ENCODE results near the gene NOL7.

The NOL7 gene

DNA sequence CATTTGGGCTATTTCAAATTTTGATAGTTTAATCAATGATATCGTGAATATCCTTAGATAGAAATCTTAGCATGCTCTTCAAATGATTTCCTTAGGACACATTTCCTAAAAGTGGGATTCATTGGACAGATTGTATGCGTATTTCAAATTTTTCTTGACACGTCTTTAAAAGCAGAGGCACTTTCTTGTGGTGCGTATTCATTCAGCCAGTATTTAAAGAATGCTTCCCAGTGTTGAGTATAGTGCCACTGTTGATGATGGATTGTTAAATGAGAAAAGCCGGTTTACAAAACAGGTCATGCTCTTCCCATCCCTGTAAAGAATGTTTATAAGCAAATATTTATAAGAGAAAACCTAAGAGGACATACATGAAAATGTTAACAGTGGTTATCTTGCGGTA lies 15.1 kb upstream of the NOL7 start:
- Histone ChIP-seq H3K4me3 (ENCODE audit: insufficient read length, low read depth) (no peak overlapping the region), H3K36me3 (ENCODE audit: insufficient read depth, insufficient read length, low read length) (peaks cover 47% of the 10 kb centered on the region)

DNA sequence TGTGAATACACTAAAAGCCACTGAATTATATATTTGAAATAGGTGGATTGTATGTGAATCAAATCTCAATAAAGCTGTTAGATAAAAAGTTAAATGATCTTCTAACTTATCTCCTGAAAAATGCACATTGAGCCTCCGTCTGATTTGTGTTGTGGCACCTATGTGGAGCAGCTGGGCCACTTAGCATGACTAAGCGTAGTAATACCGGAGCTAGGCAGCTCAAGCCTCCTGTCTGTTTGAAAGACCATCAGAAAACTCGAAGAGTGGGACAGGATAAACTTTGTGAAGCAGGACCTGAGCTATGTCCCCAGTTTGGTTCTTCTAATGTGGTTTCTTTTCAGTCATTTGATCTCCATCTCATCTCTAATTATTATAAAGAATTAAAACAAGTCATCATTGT lies 11.0 kb upstream of the NOL7 start:
- DNase-seq (ENCODE audit: low read depth, low spot score): no peak
- H3K36me3 ChIP-seq (ENCODE audit: insufficient read depth, insufficient read length, low read length): peaks cover 26% of the 10 kb centered on the region
- H3K4me3 ChIP-seq (ENCODE audit: insufficient read length, low read depth): no peak overlapping the region
- no peaks in the 10 kb centered on the region for H3K4me1 ChIP-seq (ENCODE audit: insufficient read depth, insufficient read length)
- no peak for TF ChIP-seq SUZ12 (IDR thresholded peaks at IDR 0.05; ENCODE audit: extremely low read depth, insufficient read depth, insufficient read length)
- TF ChIP-seq YY1 (IDR thresholded peaks at IDR 0.05; ENCODE audit: insufficient read depth, insufficient read length): no peak
- no peak for TF ChIP-seq ZNF274 (IDR thresholded peaks at IDR 0.05; ENCODE audit: low read depth, low read length)
- no peak overlapping the region for H3K9ac ChIP-seq (ENCODE audit: insufficient read length, low read depth)
- H3K27me3 ChIP-seq (ENCODE audit: insufficient read depth, insufficient read length): no peaks in the 10 kb centered on the region
- no peaks in the 10 kb centered on the region for H3K9me3 ChIP-seq (ENCODE audit: insufficient read depth, low read length)

More for the DNA sequence above, 15.1 kb upstream of the NOL7 start:
- no peak for DNase-seq (ENCODE audit: low read depth, low spot score)
- TF ChIP-seq ZNF274 (IDR thresholded peaks at IDR 0.05; ENCODE audit: low read depth, low read length): no peak
- no peak for TF ChIP-seq SUZ12 (IDR thresholded peaks at IDR 0.05; ENCODE audit: extremely low read depth, insufficient read depth, insufficient read length)
- no peak for TF ChIP-seq YY1 (IDR thresholded peaks at IDR 0.05; ENCODE audit: insufficient read depth, insufficient read length)
- no peaks in the 10 kb centered on the region for H3K27me3 ChIP-seq (ENCODE audit: insufficient read depth, insufficient read length)
- H3K9ac ChIP-seq (ENCODE audit: insufficient read length, low read depth): no peak overlapping the region
- no peaks in the 10 kb centered on the region for H3K4me1 ChIP-seq (ENCODE audit: insufficient read depth, insufficient read length)
- no peaks in the 10 kb centered on the region for H3K9me3 ChIP-seq (ENCODE audit: insufficient read depth, low read length)

DNA sequence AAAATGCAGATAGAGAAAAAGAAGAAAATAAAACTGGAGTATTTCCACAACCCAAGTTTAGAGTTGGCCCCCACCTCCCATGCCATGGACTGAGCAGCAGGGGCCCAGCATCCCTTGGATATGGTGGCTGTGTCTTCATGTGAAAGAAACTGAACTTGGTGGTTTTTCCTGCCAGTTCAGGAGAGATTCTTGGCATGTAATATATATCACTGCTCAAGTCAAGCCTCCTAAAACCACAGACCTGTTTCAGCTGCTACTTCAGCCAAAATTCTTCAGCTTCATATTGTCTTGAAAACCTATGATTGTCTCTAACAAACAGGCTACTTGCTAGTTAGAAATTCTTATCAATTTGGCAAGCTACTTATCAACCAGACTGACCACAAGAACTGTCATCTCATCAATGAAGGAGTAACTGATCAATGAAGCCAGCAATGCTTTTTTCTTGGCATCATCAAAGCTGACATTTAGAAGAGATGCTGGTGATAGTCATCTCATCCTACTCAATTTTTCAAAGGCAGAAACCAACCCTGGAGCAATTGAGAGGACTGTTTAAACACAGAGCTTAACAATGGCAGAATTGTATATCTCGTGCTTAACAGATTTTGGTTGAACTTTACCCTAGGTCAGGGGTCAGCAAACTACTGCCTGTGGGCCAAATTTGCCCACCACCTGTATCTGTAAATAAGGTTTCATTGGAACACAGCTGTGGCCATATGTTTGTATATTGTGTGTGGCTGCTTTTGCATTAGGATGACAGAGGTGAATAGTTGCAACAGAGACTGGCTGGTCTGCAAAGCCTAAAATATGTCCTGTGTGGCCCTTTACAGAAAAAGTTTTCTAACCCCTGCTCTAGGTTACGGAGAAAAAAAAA lies 10.4 kb upstream of the NOL7 start:
- Histone ChIP-seq H3K27me3 (ENCODE audit: insufficient read depth, insufficient read length) (no peaks in the 10 kb centered on the region), H3K36me3 (ENCODE audit: insufficient read depth, insufficient read length, low read length) (peaks cover 22% of the 10 kb centered on the region), H3K4me1 (ENCODE audit: insufficient read depth, insufficient read length) (no peaks in the 10 kb centered on the region), H3K4me3 (ENCODE audit: insufficient read length, low read depth) (no peak overlapping the region), H3K9me3 (ENCODE audit: insufficient read depth, low read length) (no peaks in the 10 kb centered on the region), H3K9ac (ENCODE audit: insufficient read length, low read depth) (no peak overlapping the region)
- TF ChIP-seq ZNF274 (IDR thresholded peaks at IDR 0.05; ENCODE audit: low read depth, low read length) (no peak), SUZ12 (IDR thresholded peaks at IDR 0.05; ENCODE audit: extremely low read depth, insufficient read depth, insufficient read length) (no peak), YY1 (IDR thresholded peaks at IDR 0.05; ENCODE audit: insufficient read depth, insufficient read length) (no peak)
- DNase-seq (ENCODE audit: low read depth, low spot score): no peak

DNA sequence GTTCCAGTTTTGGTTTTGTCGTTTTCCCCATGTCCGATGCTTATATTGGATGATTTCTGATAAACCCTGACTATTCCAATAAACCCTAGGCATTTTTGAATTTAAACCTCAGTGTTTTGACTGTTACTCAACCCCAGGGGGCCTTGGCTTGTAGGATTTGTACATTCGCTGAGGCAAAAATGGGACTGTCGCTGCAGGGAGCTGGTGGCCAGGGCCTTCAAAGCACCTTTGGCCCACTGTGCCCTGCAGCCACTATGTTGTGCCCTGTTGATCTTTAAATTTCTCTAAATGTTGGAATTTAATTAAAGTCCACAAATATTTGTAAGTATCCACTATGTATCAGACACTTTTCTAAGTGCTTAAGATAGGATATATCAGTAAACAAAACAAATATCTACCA lies 9.5 kb upstream of the NOL7 start:
- no peaks in the 10 kb centered on the region for H3K4me1 ChIP-seq (ENCODE audit: insufficient read depth, insufficient read length)
- no peaks in the 10 kb centered on the region for H3K9me3 ChIP-seq (ENCODE audit: insufficient read depth, low read length)
- H3K4me3 ChIP-seq (ENCODE audit: insufficient read length, low read depth): no peak overlapping the region
- no peak overlapping the region for H3K9ac ChIP-seq (ENCODE audit: insufficient read length, low read depth)
- no peak for DNase-seq (ENCODE audit: low read depth, low spot score)
- H3K36me3 ChIP-seq (ENCODE audit: insufficient read depth, insufficient read length, low read length): peaks cover 18% of the 10 kb centered on the region
- TF ChIP-seq SUZ12 (IDR thresholded peaks at IDR 0.05; ENCODE audit: extremely low read depth, insufficient read depth, insufficient read length) (no peak), ZNF274 (IDR thresholded peaks at IDR 0.05; ENCODE audit: low read depth, low read length) (no peak), YY1 (IDR thresholded peaks at IDR 0.05; ENCODE audit: insufficient read depth, insufficient read length) (no peak)
- no peaks in the 10 kb centered on the region for H3K27me3 ChIP-seq (ENCODE audit: insufficient read depth, insufficient read length)

DNA sequence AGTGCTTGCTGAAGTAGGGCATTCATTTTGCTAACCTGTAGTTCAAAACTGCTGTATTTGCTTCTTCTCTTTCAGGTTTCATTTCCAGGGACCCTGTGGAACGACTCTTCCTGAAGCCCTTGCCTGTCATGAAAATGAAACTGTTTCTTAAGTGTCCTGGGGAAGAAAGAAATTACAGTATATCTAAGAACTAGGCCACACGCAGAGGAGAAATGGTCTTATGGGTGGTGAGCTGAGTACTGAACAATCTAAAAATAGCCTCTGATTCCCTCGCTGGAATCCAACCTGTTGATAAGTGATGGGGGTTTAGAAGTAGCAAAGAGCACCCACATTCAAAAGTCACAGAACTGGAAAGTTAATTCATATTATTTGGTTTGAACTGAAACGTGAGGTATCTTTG lies 3.4 kb upstream of the NOL7 start:
- Histone ChIP-seq H3K4me3 (ENCODE audit: insufficient read length, low read depth) (no peak overlapping the region), H3K4me1 (ENCODE audit: insufficient read depth, insufficient read length) (no peaks in the 10 kb centered on the region), H3K27me3 (ENCODE audit: insufficient read depth, insufficient read length) (no peaks in the 10 kb centered on the region), H3K9ac (ENCODE audit: insufficient read length, low read depth) (no peak overlapping the region), H3K36me3 (ENCODE audit: insufficient read depth, insufficient read length, low read length) (peaks cover 16% of the 10 kb centered on the region), H3K9me3 (ENCODE audit: insufficient read depth, low read length) (no peaks in the 10 kb centered on the region)
- no peak for DNase-seq (ENCODE audit: low read depth, low spot score)
- TF ChIP-seq YY1 (IDR thresholded peaks at IDR 0.05; ENCODE audit: insufficient read depth, insufficient read length) (no peak), SUZ12 (IDR thresholded peaks at IDR 0.05; ENCODE audit: extremely low read depth, insufficient read depth, insufficient read length) (no peak), ZNF274 (IDR thresholded peaks at IDR 0.05; ENCODE audit: low read depth, low read length) (no peak)

DNA sequence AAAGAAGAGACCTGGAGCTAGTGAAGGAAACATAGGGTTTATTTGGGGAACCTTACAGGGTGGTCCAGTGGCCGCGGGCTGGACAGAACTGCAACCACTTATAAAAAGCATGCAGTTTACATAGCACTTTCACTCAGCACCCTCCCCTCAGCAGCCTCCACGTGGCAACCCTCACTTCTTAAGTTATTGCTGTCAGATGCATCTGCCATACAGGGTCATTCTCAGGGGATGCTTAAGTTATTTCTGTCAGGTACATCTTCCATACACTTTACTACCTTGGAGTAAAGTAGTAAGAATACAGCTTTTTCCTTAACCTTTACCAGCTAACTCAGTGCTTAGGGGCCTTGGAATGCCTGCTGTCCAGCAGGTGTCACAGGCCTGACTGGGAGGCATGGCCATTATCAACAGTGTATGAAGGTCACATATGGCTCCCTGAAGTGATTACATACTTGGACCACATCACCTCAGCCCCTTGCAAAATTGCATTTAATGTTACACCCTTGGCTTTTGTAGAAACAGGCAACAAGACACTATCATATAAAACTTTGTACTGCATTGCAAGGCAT lies 2.0 kb upstream of the NOL7 start:
- Histone ChIP-seq H3K36me3 (ENCODE audit: insufficient read depth, insufficient read length, low read length) (peaks cover 27% of the 10 kb centered on the region), H3K27me3 (ENCODE audit: insufficient read depth, insufficient read length) (no peaks in the 10 kb centered on the region), H3K4me1 (ENCODE audit: insufficient read depth, insufficient read length) (no peaks in the 10 kb centered on the region), H3K9ac (ENCODE audit: insufficient read length, low read depth) (no peak overlapping the region), H3K4me3 (ENCODE audit: insufficient read length, low read depth) (no peak overlapping the region), H3K9me3 (ENCODE audit: insufficient read depth, low read length) (no peaks in the 10 kb centered on the region)
- DNase-seq (ENCODE audit: low read depth, low spot score): no peak
- no peak for TF ChIP-seq ZNF274 (IDR thresholded peaks at IDR 0.05; ENCODE audit: low read depth, low read length)
- no peak for TF ChIP-seq YY1 (IDR thresholded peaks at IDR 0.05; ENCODE audit: insufficient read depth, insufficient read length)
- no peak for TF ChIP-seq SUZ12 (IDR thresholded peaks at IDR 0.05; ENCODE audit: extremely low read depth, insufficient read depth, insufficient read length)

DNA sequence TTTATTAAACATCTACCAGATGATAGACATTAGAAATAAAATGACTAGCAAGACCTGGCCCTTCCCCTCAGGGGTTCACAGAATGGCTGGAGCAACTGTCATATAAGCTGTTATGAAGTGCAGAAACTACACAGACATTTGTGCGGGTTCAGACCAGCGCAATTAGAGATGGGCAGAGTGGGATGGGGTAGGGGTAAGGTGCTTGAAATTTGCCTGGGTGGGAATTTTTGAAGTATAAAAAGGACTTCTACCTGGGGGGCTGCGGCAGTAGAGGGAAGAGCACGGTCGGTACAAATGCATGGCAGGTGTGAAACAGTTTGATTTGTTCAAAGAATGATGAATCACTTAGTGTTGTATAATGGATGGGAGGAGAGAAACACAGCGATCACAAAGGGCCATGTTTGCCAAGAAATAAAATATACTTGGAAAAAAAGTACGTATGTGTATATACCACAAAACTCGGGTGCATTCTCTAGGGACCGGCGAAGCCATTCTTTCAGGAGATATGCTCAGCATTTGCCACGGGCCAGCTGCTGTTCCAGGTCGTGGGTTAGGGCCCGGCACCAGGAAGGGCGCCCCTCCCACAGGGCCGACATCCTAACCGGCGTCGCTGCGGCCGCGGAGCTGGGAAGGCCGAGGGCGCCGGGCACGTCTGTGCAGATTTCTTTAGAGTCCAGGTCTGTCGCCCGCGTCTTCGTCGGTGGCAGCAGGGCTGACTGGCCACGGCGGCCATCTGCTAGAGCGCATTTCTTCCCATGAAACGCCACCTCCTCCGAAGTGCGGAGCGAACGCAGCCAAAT lies 809 bp upstream of the NOL7 start:
- TF ChIP-seq ZNF274 (IDR thresholded peaks at IDR 0.05; ENCODE audit: low read depth, low read length) (no peak), SUZ12 (IDR thresholded peaks at IDR 0.05; ENCODE audit: extremely low read depth, insufficient read depth, insufficient read length) (no peak), YY1 (IDR thresholded peaks at IDR 0.05; ENCODE audit: insufficient read depth, insufficient read length) (no peak)
- Histone ChIP-seq H3K36me3 (ENCODE audit: insufficient read depth, insufficient read length, low read length) (peaks cover 36% of the 10 kb centered on the region), H3K4me3 (ENCODE audit: insufficient read length, low read depth) (peak overlapping the region; percentile 82), H3K9me3 (ENCODE audit: insufficient read depth, low read length) (no peaks in the 10 kb centered on the region), H3K4me1 (ENCODE audit: insufficient read depth, insufficient read length) (no peaks in the 10 kb centered on the region), H3K9ac (ENCODE audit: insufficient read length, low read depth) (peak overlapping the region; percentile 95), H3K27me3 (ENCODE audit: insufficient read depth, insufficient read length) (no peaks in the 10 kb centered on the region)
- peak; percentile 20 for DNase-seq (ENCODE audit: low read depth, low spot score)

All from NT2/D1 (cell line).